GM18867 (cell line): ENCODE data around the gene LIN37.

Experiments used
- ATAC-seq: cut with Tn5 transposase; IDR thresholded peaks from one replicate; pipeline ENCODE4 v1.9.1; 2021; ENCODE audit warnings: mild to moderate bottlenecking, moderate library complexity; ENCODE audit not compliant: unreplicated experiment

Gene LIN37, protein sequence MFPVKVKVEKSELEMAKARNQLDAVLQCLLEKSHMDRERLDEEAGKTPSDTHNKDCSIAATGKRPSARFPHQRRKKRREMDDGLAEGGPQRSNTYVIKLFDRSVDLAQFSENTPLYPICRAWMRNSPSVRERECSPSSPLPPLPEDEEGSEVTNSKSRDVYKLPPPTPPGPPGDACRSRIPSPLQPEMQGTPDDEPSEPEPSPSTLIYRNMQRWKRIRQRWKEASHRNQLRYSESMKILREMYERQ

DNA sequence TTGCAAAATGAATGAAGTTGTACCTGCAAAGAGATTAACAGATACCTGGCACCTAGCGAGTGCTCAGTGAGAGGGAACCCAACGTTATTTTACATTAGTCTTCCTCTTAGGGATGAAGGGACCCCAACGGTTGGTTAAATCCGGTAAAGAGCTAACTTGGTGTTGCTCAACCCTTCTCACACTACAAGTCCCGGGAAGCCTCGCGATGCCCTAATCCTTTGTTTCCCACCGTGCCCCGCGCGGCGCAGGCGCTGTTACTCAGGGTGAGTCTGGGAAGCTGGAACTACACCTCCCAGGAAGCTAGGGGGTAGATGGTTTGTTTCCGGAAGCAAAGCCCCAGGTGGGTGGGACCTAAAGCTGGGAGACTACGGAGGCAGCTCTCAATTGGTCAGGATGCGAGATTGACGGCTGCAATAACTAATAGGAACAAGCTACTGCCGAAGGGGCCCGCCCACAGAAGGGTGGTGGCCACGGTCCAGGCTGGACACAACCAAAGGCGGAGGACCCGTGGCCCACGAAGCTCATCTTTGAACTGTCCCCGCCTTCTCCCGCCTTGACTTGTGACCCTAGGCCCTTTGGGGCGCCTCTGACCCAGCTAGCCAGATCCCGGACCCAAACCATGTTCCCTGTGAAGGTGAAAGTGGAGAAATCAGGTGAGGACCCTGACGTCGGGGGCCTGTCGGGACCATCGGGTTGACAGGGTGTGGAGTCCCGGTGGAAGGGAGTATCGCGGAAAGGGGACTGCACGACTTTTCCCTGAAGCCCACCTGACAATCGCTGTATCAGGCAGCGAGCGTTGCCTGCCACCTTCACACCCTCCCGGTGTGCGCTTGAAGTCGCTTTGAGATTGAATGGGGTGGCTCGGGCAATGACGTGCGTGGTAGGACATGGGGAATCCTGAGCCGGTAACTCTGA lies at the start of gene LIN37:
Gene LIN37, plus strand, starts transcription at position 471 of the 915 bp plus-strand sequence. Its CDS starts 149 bp downstream, at position 620.
- ATAC-seq = peak; percentile 63

DNA sequence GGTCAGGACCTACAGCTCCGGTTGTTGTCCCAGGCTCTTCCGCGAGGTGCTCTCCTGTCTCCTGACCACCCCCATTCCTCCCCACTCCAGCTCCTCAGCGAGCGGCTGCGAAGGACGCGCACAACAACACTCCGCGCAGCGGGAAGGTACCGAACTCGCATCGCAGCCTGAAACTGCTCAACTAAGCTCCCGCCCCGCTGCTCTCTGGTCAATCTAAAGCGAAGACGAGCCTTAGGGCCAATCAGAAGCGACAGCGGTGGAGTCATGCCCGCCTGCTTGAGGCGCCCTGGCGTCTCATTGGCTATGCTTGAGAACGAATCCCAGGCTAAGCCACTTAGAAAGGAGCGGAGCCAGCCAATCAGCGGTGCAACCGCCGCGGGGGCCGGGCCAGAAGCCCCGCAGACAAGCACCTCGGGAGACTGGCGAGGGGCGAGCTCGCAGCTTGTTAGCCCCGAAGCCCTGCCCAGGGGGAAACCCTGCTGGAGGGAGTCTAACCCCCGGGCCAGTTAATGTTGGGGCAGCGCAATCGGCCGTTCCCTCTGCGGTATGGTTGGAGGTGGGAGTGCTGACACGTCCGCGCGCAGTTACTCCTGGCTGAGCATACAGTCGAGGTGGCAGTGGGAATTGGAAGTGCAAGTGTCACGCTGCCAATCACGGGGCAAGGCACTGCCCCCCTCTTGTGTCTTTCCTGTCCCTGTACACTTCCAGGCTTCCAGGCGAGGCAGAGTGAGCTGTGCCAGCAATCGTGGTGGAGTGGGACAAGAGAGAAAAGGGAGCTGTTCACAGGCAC lies 46.0 kb upstream of the LIN37 start:
- peak; percentile 96 for ATAC-seq

DNA sequence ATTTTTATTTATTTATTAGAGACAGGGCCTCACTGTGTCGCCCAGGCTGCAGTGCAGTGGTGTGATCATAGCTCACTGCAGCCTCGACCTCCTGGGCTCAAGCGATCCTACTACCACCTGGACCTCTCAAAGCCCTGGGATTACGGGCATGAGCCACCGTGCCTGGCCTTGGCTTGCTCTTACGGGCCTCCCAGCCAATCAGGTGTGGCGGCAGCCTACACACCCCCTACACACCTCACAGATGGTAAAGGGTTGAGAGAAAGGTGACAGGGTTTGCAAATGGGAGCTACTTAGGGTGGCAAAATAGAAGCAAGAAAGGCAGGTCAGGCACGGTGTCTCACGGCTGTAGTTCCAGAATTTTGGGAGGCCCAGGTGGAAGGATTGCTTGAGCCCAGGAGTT lies 45.0 kb upstream of the LIN37 start:
- ATAC-seq = no peak

DNA sequence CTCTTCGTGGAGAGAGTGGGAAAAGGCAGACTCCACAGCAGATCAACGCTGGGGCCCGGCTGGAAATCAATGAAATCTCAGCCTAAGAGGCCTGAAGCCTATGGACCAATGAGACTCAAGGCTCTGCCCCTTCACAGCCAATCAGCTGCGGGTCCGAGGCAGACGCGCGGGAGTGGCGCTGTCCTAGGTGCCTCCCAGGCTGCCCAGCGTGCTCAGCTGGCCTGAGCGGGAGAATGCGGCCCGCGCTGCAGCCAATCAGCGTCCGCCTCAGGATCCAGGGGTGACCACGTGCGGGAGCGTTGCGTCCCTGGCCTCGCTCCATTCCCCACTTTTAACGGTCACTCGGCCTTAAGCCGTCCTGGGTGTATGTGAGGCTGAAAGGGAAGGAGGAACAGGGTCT lies 44.2 kb upstream of the LIN37 start, which contains the start of gene ZBTB32:
Gene ZBTB32, plus strand, starts transcription at position 341 of the 400 bp plus-strand sequence. CDS start 10,069 bp downstream, outside the sequence.
- ATAC-seq = no peak

DNA sequence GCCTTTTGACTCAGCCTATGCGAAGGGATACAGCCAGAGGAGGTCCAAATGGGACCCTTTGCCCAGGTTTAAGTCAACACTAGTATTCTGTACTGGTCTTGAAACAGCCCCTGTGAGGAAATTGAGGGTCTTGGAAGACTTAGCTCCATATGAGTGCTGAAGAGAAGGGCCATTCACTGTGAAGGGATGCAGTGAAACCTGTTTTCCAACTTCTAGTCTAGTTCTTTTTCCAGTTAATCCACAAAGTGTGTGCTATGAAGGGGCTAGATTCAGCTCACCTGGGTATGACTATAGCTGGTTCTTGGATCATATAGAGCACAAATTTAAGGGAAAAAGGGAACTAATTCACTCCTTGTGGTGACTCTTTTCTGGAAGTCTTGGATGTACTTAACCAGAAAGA lies 40.0 kb upstream of the LIN37 start:
- no peak for ATAC-seq

DNA sequence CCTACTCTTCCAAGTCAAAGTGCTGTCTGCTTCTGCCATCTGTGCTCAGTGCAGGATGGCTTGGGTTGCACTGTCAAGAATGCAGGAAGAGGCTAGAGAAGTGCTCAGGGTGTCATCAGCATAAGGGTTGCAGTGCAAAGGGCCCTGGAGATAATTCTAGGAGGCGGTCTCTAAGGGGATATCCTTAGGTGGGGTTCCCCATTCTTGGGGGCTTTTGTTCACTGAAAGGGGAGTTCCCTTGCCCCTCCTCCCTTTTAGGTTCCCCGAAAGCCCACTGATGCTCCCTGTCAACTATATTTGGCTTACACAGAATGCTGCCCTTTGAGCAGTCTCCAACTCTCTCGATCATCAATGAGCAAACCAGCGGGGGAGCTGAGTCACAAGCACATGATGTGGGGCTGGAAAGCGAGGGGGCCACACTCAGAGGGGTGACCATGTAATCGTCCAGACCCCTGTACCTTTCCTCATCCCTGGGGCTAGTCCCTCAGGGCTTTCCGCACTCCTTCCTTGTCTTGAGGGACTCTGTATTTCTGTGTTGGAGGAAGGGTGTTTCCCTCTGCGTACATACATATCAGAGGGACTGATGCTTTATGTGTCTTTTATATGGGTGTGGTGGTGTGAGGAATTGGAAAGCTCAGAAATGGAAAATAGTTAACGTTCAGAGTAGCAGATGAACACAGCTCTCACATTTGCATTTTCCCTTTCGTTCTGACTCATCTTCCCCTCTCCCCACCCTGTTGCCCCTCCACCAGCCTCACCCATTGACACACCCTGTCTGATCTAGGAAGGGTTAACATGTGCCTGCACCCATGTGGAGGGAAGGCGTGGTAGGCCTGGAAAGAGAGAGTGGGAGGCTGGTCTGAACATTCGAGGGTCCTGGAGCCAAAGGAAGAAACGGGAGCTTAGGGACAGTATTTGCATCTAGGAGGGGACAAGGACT lies 37.3 kb upstream of the LIN37 start:
- ATAC-seq = peak; percentile 42

DNA sequence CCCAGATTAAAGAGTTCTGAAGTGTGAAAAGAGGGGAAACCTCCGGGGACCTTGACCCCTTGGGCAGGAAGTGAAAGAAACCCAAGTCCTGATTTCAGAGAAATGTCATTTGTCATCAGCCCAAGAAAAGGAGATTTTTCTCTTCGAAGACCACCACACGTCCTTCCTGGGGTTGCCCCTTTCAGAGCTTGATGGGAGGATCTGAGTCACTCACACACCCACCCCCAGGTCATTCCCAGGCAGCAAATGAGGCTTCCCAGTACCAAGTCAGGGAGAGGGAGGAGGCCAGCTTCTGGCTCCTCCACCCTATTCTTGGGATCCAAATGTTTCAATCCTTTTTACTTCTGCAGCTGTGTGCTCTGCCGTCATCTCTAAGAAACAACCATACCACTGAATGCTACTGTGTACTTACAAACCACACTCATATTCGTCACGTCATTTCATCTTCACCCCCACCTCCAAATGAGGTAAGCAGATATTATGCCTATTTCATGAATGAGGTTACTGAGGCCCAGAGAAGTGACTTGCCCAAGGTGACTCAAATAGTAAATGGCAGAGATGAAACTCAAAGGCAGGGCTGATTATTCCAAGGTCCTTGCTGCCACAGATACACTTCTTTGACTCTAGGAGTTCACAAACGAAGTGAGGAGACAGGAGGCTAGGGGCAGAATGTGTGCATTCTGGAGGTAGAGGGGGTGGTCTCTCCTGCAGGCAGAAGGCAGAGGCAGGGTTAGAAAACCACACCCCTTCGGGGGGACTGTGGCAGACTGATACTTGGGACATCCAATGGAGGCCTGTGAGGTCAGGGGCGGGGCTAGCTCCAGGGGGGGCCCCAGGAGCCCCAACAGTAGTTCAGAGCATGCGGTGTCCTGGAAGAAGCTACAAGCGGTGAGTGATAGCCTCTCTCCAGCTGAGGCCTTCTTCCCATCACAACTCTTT lies 35.5 kb upstream of the LIN37 start:
- peak; percentile 11 for ATAC-seq

DNA sequence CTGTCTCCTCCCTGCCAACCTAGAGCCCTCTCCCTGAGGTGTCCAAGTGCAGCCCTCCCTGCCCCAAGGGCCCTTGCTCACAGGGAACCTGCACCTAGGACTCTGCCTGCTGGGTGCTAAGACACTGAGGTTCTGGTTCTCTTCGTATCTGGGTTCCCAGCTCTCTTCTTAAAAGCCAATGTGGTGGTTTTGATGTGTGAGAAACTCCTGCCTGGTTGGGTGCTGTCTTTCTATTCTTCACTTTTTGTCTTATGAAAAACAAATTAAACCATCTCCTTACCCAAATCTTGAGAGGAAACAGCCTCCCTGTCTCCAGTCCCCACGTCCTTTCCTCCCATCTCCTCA lies 34.9 kb upstream of the LIN37 start:
- no peak for ATAC-seq

DNA sequence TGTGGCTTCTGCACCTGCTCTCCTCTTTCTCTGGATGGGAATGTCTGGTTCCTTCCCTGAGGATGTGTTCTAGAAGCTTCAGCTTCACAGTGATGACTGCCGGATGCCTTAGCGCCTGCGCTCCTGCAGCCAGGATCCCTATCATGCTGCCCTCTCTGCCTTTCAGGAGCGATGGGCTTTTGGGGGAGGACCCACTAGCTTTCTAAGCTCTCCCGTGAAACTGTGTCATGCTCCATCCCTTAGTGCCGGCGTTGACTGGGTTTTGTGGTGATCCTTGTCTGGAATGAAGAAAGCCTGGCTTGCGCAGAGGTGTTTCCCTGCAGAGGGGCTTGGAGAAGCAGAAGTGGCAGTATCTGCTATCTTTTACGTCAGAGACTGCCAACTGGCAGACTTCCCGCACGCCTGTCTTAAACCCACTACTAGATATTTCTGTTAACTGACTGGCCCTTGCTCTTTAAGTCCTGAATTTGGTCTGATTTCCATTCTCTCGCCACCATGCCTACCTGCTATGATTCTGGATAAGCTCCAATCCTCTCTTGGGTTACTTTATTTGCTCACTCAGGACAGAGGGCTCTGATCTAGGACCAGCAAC lies 34.4 kb upstream of the LIN37 start:
- ATAC-seq = no peak

DNA sequence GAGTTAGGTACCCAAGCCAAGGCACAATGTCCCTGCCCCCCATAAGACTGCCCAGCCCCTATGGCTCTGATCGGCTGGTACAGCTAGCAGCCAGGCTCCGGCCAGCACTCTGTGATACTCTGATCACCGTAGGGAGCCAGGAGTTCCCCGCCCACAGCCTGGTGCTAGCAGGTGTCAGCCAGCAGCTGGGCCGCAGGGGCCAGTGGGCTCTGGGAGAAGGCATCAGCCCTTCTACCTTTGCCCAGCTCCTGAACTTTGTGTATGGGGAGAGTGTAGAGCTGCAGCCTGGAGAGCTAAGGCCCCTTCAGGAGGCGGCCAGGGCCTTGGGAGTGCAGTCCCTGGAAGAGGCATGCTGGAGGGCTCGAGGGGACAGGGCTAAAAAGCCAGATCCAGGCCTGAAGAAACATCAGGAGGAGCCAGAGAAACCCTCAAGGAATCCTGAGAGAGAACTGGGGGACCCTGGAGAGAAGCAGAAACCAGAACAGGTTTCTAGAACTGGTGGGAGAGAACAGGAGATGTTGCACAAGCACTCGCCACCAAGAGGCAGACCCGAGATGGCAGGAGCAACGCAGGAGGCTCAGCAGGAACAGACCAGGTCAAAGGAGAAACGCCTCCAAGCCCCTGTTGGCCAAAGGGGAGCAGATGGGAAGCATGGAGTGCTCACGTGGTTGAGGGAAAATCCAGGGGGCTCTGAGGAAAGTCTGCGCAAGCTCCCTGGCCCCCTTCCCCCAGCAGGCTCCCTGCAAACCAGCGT lies 33.6 kb upstream of the LIN37 start:
- ATAC-seq = no peak

DNA sequence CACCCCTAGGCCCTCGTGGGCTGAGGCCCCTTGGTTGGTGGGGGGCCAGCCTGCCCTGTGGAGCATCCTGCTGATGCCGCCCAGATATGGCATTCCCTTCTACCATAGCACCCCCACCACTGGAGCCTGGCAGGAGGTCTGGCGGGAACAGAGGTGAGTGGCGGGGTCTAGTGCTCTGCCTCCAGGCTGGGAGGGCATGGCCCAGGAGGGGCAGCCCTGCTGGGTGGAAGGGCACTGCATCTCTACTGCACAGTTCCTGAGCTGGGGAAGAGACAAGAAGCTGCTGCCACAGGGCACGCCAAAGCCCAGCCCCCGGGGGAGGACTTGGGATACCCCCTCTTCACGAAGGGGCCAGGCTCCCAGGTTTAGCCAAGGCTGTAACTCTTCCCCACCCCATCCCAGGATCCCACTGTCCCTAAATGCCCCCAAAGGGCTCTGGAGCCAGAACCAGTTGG lies 33.0 kb upstream of the LIN37 start:
- no peak for ATAC-seq

DNA sequence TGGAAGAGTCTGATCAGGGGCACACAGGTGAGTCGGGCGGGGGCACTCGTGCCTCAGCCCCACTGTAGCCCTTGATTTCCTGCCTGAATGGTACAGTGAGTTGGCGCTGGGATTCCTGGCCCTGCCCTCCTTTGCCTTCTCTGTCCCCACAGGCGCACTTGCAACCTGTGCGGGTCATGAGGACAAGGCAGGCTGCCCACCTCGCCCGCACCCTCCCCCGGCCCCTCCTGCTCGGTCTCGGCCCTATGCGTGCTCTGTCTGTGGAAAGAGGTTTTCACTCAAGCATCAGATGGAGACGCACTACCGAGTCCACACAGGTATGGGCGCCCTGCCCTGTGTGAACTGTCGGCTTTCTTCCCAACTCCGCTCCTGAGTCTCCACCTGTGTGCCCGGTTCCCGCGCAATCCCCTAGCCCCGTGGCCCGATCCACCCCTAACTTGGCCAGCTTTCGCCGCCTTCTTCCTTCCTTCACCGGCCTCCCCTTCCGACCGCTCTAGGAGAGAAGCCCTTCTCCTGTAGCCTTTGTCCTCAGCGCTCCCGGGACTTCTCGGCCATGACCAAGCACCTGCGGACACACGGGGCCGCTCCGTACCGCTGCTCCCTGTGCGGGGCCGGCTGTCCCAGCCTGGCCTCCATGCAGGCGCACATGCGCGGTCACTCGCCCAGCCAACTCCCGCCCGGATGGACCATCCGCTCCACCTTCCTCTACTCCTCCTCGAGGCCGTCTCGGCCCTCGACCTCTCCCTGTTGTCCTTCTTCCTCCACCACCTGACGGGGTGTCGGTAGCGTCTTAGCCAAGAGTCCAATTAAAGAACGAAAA lies 32.2 kb upstream of the LIN37 start:
- ATAC-seq = peak; percentile 6

DNA sequence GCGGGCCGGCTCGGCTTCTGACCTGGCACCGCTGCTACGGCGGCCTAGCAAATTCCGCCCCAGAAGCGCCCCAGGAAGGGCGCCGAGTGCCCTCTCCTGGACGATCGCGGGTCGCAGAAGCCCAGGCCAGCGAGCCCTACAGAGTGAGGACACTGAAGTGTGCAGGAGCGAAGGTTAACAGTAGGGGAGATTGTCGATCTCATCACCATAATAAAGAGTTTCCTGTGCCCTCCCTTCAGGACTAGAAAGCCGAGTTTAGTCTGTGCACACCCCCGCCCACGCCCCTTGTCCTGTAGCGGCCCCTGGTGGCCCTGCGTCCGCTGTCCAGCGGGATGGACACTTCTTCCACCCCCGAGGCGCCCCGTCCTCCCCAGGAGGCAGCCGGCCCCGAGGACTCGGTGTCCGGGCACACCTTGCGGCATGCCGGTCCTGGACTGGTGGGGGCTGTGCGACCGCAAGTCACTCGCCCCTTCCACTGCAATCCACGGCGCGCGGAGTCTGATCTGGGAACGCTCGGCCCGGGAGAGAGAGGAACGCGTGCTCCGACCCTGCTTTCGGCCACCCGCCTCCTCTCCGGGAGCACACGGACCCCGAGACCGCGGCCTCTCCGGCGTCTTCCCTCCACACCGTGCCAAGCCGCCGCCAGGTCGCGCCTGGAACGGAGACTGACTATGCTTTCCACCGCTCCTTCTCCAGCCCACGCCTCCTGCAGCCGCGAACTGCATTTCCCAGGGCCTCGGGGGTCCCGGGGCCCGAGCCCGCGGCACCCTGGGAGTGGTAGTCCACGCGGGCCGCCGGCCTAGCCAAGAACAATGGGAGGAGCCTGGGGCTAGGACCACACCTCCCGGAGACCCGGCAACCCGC lies 31.3 kb upstream of the LIN37 start:
- peak; percentile 64 for ATAC-seq

DNA sequence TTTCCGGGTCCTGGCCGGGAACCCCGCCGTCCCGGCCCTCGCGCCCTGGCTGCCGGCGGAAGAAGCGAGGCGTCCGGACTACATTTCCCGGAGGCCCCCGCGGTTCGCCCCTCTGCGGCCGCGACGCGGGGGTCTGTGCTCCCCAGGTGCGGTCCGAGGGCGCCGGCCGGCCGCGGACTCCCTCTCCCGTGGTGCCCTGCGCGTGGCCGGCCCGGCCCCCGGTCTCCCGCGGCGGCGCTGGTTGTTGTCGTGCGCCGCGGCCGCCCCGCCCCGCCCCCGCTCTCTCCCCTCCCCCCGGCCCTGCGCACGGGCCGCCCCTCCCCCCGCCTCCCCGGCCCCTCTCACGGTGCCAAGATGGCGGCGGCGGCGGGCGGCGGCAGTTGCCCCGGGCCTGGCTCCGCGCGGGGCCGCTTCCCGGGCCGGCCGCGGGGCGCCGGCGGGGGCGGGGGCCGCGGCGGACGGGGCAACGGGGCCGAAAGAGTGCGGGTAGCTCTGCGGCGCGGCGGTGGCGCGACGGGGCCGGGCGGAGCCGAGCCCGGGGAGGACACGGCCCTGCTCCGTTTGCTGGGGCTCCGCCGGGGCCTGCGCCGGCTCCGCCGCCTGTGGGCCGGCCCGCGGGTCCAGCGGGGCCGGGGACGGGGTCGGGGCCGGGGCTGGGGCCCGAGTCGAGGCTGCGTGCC lies 30.6 kb upstream of the LIN37 start, which contains the start of gene KMT2B:
Gene KMT2B, plus strand, starts transcription at position 339 of the 680 bp plus-strand sequence. Its CDS starts 16 bp downstream, at position 355.
- ATAC-seq = no peak

DNA sequence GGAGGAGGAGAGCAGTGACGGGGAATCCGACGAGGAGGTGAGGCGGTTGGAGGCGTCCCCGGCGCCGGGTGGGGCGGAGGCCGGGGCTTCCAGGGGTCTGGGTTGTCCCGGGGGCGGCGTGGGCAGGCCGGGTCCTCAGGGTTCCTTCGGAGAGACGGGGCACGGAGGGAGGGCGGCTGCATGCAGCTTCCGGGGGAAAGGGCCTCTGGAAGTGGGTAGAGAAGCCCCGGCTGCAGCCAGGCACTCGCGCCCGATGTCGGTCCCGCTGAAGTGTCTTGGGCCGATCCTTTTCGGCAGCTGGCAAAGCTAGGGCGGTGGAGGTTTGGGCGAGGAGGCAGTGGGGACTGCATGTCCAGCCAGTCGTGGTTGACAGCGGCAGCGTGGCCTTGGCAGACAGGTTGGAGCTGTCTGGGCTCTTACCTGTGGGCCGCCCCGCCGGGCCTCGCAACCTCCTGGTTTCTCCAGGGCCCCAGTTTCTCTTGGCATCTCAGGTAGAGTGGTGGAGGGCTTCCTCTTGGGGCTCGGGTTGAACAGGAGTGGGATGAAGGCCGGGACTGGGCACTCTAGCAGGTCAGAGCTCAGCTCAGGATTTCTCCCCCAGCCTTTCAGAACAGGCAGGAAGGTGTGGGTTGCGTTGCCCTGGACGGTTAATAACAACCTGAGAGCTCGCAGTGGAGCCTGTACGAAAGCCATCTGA lies 29.9 kb upstream of the LIN37 start:
- peak; percentile 9 for ATAC-seq
